Endothelial cell of umbilical vein (primary cell): Measurements from ENCODE around the gene BRCA1. TPM values are rescaled to one million over a fixed set of nuclear protein-coding genes. Genes with fewer than 3 reads are reported as not detected.
"Not testable (repeated sequence)": the region's sequence is repeated elsewhere in the genome, so short reads cannot be mapped to it uniquely, and the experiment has no call there.

Source experiments
- BruUV-seq: library from RNA; stranded (reverse); fragments of 400-500 nt; replicated peaks from 2 replicates; lab custom pipeline; 2021; lab: Mats Ljungman, UMichigan
- CTCF ChIA-PET: fragments of 300-600, 350-600 bp; sonication (Branson Sonifier 250); formaldehyde crosslinking; loops from one replicate; lab custom pipeline; 2021; ENCODE audit warnings: antibody characterized with exemption, inconsistent platforms; lab: Charles Lee
- POLR2A ChIA-PET: fragments of 300-600, 350-600 bp; sonication (Branson Sonifier 250); formaldehyde crosslinking; loops from one replicate; lab custom pipeline; 2021; ENCODE audit warnings: antibody characterized with exemption, inconsistent platforms; lab: Charles Lee
- DNase-seq: peaks from one replicate; pipeline ENCODE4 v3.0.0-alpha.2; 2011; ENCODE audit warnings: low read depth, low spot score
- FAIRE-seq: peaks from 2 replicates; lab custom pipeline; 2011; peaks lifted over from hg19 to GRCh38; lab: Jason Lieb, UNC
- H2AFZ ChIP-seq: 2 replicates; pipeline ENCODE4 v1.6.0; 2012; ENCODE audit warnings: low read depth, low read length, control low read depth, inconsistent platforms
- H3K27ac ChIP-seq: 2 replicates; pipeline ENCODE4 v1.5.1; 2011; ENCODE audit warnings: low read depth, mild to moderate bottlenecking, control low read depth, low read length, moderate library complexity; ENCODE audit not compliant: insufficient read depth
- H3K27me3 ChIP-seq, 2 experiments: 2 replicates each; pipeline versions ENCODE4 v1.6.0 to v1.6.1; 2011; ENCODE audit warnings: low read length in 2 of 2, mixed read lengths in 1 of 2; ENCODE audit not compliant: control insufficient read depth in 2 of 2, insufficient read depth in 2 of 2
- H3K36me3 ChIP-seq, 2 experiments: 2 replicates in 1 of 2; 3 replicates in 1 of 2; pipeline ENCODE4 v1.5.1; 2011; ENCODE audit warnings: low read length in 2 of 2, mild to moderate bottlenecking in 1 of 2, moderate library complexity in 1 of 2; ENCODE audit not compliant: control insufficient read depth in 2 of 2, insufficient read depth in 2 of 2; ENCODE audit errors: extremely low read depth in 1 of 2
- H3K4me1 ChIP-seq: 3 replicates; pipeline ENCODE4 v1.5.1; 2011; ENCODE audit warnings: mild to moderate bottlenecking, low read length; ENCODE audit not compliant: control insufficient read depth, insufficient read depth; ENCODE audit errors: extremely low read depth
- H3K4me2 ChIP-seq: 2 replicates; pipeline ENCODE4 v1.6.1; 2011; ENCODE audit warnings: low read length, control low read depth, mixed read lengths; ENCODE audit not compliant: insufficient read depth
- H3K4me3 ChIP-seq, 3 experiments: fragments of 200-600 bp in 1 of 3; sonication (generic), shearing (Covaris generic) in 1 of 3; replicated peaks in 1 of 3; 2 replicates each; pipeline ENCODE4 v1.5.1; 2011 to 2016; ENCODE audit warnings: control low read depth in 3 of 3, low read length in 3 of 3, mild to moderate bottlenecking in 2 of 3, inconsistent platforms in 1 of 3, low read depth in 1 of 3, moderate library complexity in 1 of 3; ENCODE audit not compliant: insufficient read depth in 1 of 3
- H3K79me2 ChIP-seq: 2 replicates; pipeline ENCODE4 v1.6.0; 2012; ENCODE audit warnings: low read length, inconsistent platforms; ENCODE audit not compliant: control insufficient read depth, insufficient read depth
- H3K9ac ChIP-seq: replicated peaks from 2 replicates; pipeline ENCODE3; 2011; ENCODE audit warnings: low read length, control low read depth; ENCODE audit not compliant: insufficient read depth; ENCODE audit errors: extremely low read depth
- H3K9me1 ChIP-seq: replicated peaks from 3 replicates; pipeline ENCODE4 v1.6.0; 2011; ENCODE audit warnings: mild to moderate bottlenecking, low read length; ENCODE audit not compliant: control insufficient read depth, insufficient read depth; ENCODE audit errors: extremely low read depth
- H3K9me3 ChIP-seq: replicated peaks from 2 replicates; pipeline ENCODE4 v1.5.1; 2012; ENCODE audit warnings: low read length, inconsistent platforms; ENCODE audit not compliant: control insufficient read depth, insufficient read depth
- H4K20me1 ChIP-seq: replicated peaks from 2 replicates; pipeline ENCODE3; 2011; ENCODE audit warnings: mild to moderate bottlenecking, low read length; ENCODE audit not compliant: control insufficient read depth, insufficient read depth; ENCODE audit errors: extremely low read depth
- EZH2 ChIP-seq: IDR thresholded peaks from 2 replicates; pipeline ENCODE4 v1.6.1; 2012; ENCODE audit warnings: borderline replicate concordance, low read depth, mild to moderate bottlenecking, moderate library complexity, low read length, inconsistent platforms; ENCODE audit not compliant: severe bottlenecking
- dilution Hi-C: fragments of 300-500 bp; cut with MboI; formaldehyde crosslinking; loops from one replicate; pipeline ENCODE4 v1.15.0; 2019; ENCODE audit warnings: low sequenced_read_pairs; ENCODE audit not compliant: extremely low pct_ligation_motif_present
- intact Hi-C: fragments of 100-400 bp; cut with micrococcal nuclease; formaldehyde crosslinking; loops from one replicate; pipeline ENCODE4 v1.10.0; 2022
- polyA plus RNA-seq, 4 experiments: library from polyadenylated mRNA; depleted of rRNA in 3 of 4; stranded (reverse) in 3 of 4; unstranded in 1 of 4; fragments of >200 nt; gene quantifications; 2 replicates each; pipeline versions ENCODE4 v1.2.1 to v1.2.3, GENCODE V29; 2011 to 2012; ENCODE audit warnings: missing spikeins in 1 of 4
- total RNA-seq: library from RNA; stranded (reverse); gene quantifications from 2 replicates; pipeline ENCODE4 v1.2.3, GENCODE V29; 2021

The BRCA1 gene
- total and polyA plus RNA-seq, 2 donors (not counting 3 experiments of a cell fraction or from before 2014, with no cell fraction given): 14.3 to 29.0 TPM

- no peaks in the 10 kb centered on the region for H3K9me3 ChIP-seq
- H4K20me1 ChIP-seq: no peaks in the 10 kb centered on the region
- BruUV-seq: no TSS peak
- no peak for DNase-seq
- H3K9ac ChIP-seq: no peak overlapping the region
- no peak overlapping the region for H2AFZ ChIP-seq
- H3K79me2 ChIP-seq: no peaks in the 10 kb centered on the region
- intact Hi-C loops: no loop called here
- no peak overlapping the region for H3K4me3 ChIP-seq
- CTCF ChIA-PET: interaction anchor here (1.4 kb wide), 2 partner anchors 14 to 34 kb away, joined by 3 read pairs; no protein-coding TSS in a partner anchor
- POLR2A ChIA-PET: no interaction called here
- no peak overlapping the region for H3K4me2 ChIP-seq
- H3K4me1 ChIP-seq: no peaks in the 10 kb centered on the region
- no peak overlapping the region for H3K27ac ChIP-seq
- TF ChIP-seq EZH2: no peak
- H3K36me3 ChIP-seq: no peaks in the 10 kb centered on the region
- dilution Hi-C loops: no loop called here
- H3K9me1 ChIP-seq: no peaks in the 10 kb centered on the region
- peak; percentile 4 for FAIRE-seq
- no peaks in the 10 kb centered on the region for H3K27me3 ChIP-seq
Measured at GRCh38 chr17:43056051-43056450, 69.1 kb downstream of the BRCA1 start.

- H3K9ac ChIP-seq, H3K9me3 ChIP-seq, BruUV-seq, H3K27ac ChIP-seq, H3K4me3 ChIP-seq, FAIRE-seq, intact Hi-C loops, dilution Hi-C loops, H3K4me2 ChIP-seq, DNase-seq, H3K36me3 ChIP-seq, H4K20me1 ChIP-seq, H3K4me1 ChIP-seq, POLR2A ChIA-PET, H3K27me3 ChIP-seq, CTCF ChIA-PET, H3K79me2 ChIP-seq, H2AFZ ChIP-seq, H3K9me1 ChIP-seq: not testable (repeated sequence)
Measured at GRCh38 chr17:43053008-43053407, 72.2 kb downstream of the BRCA1 start.
